ENCODE data around the gene TSKU.

GRCh38 chr11:76735841-76736240 lies 47.3 kb upstream of the TSKU start:
- no peak for TF ChIP-seq CTCF (conservative IDR thresholded peaks at IDR 0.05)
- no peak for TF ChIP-seq ZFX (IDR thresholded peaks at IDR 0.05)
